Tibial nerve (tissue), 4 donors: ENCODE results near the gene INO80.

Experiments
- CTCF ChIP-seq, 5 experiments: fragments of 200-600 bp in 3 of 5; fragments of 450-650 bp in 2 of 5; sonication (generic) in 3 of 5; IDR thresholded peaks; one replicate each; pipeline ENCODE4 v1.5.1; 2016 to 2019; ENCODE audit warnings: antibody characterized with exemption in 5 of 5, mild to moderate bottlenecking in 3 of 5, moderate library complexity in 2 of 5
- EP300 ChIP-seq, 2 donors: sonication (generic); formaldehyde crosslinking; IDR thresholded peaks; one replicate each; pipeline ENCODE4 v1.6.1; 2017; ENCODE audit warnings: antibody characterized with exemption in 2 of 2, mild to moderate bottlenecking in 1 of 2
- POLR2A ChIP-seq, 2 donors: fragments of 450-650 bp; IDR thresholded peaks; one replicate each; pipeline ENCODE4 v1.6.1; 2017; ENCODE audit warnings: antibody characterized with exemption in 2 of 2, mild to moderate bottlenecking in 2 of 2, moderate library complexity in 2 of 2

DNA sequence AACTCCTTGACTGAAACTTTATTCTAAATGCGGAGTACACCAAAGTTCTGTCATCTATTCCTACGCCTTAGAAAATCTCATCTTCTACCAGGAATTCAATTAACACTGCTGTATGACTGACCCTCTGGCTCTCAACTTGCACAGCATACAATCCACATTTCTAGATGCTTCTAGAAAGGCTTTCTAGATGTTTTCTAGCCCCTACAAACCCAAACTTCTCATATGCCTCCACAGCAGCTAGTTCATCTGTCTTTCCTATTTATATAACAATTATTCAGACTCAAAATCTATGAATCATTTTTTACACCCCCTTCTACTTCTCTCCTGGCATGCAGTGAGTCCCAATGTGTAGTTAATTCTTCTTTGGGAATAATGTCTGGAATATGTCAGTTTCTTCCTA lies 13.2 kb downstream of the INO80 start:
- TF ChIP-seq CTCF (IDR thresholded peaks at IDR 0.05) (no peak), POLR2A (IDR thresholded peaks at IDR 0.05) (no peak), EP300 (IDR thresholded peaks at IDR 0.05) (no peak)
